Measurements from ENCODE around the gene GC. TPM values are rescaled to one million over a fixed set of nuclear protein-coding genes. Genes with fewer than 3 reads are reported as not detected.

GC gene
- total RNA-seq, 2 donors from 2014 or later = not detected

- H3K36me3 ChIP-seq = no peaks in the 10 kb centered on the region
- no peak for DNase-seq (ENCODE audit: low spot score)
- no peak for ATAC-seq (ENCODE audit: insufficient number of reproducible peaks, low FRiP score, low read depth)
Measured at GRCh38 chr4:71785959-71786358, 2.1 kb upstream of the GC start.

GRCh38 chr4:71784569-71785197 lies 804 bp upstream of the GC start:
- H3K27me3 ChIP-seq (replicated peaks; ENCODE audit: insufficient read depth) = no peaks in the 10 kb centered on the region
- H3K4me3 ChIP-seq = no peak overlapping the region
- H3K9me3 ChIP-seq = no peaks in the 10 kb centered on the region
- no peak for DNase-seq (ENCODE audit: low spot score)
- TF ChIP-seq CTCF (IDR thresholded peaks at IDR 0.05) = no peak
- H3K36me3 ChIP-seq = no peaks in the 10 kb centered on the region
- H3K27ac ChIP-seq = no peak overlapping the region
- no peaks in the 10 kb centered on the region for H3K4me1 ChIP-seq (ENCODE audit: control insufficient read depth in 1 of 2, low read depth in 2 of 2)
- ATAC-seq (ENCODE audit: insufficient number of reproducible peaks, low FRiP score, low read depth) = no peak

More at GRCh38 chr4:71785959-71786358, 2.1 kb upstream of the GC start:
- Histone ChIP-seq H3K27me3 (replicated peaks; ENCODE audit: insufficient read depth) (no peaks in the 10 kb centered on the region), H3K4me1 (ENCODE audit: control insufficient read depth in 1 of 2, low read depth in 2 of 2) (no peaks in the 10 kb centered on the region), H3K4me3 (no peak overlapping the region), H3K9me3 (no peaks in the 10 kb centered on the region), H3K27ac (no peak overlapping the region)
- TF ChIP-seq CTCF (IDR thresholded peaks at IDR 0.05) = no peak

GRCh38 chr4:71777891-71778290 lies 6.0 kb downstream of the GC start:
- Histone ChIP-seq H3K36me3 (no peaks in the 10 kb centered on the region), H3K27me3 (replicated peaks; ENCODE audit: insufficient read depth) (no peaks in the 10 kb centered on the region), H3K4me3 (no peak overlapping the region), H3K27ac (no peak overlapping the region), H3K9me3 (no peaks in the 10 kb centered on the region), H3K4me1 (ENCODE audit: control insufficient read depth in 1 of 2, low read depth in 2 of 2) (no peaks in the 10 kb centered on the region)
- ATAC-seq (ENCODE audit: insufficient number of reproducible peaks, low FRiP score, low read depth) = no peak
- no peak for DNase-seq (ENCODE audit: low spot score)
- no peak for TF ChIP-seq CTCF (IDR thresholded peaks at IDR 0.05)

GRCh38 chr4:71775449-71775848 lies 8.4 kb downstream of the GC start:
- H3K27ac ChIP-seq = no peak overlapping the region
- DNase-seq (ENCODE audit: low spot score) (no peak), ATAC-seq (ENCODE audit: insufficient number of reproducible peaks, low FRiP score, low read depth) (no peak)
- no peaks in the 10 kb centered on the region for H3K9me3 ChIP-seq
- no peaks in the 10 kb centered on the region for H3K4me1 ChIP-seq (ENCODE audit: control insufficient read depth in 1 of 2, low read depth in 2 of 2)
- no peak overlapping the region for H3K4me3 ChIP-seq
- H3K36me3 ChIP-seq = no peaks in the 10 kb centered on the region
- H3K27me3 ChIP-seq (replicated peaks; ENCODE audit: insufficient read depth) = no peaks in the 10 kb centered on the region
- TF ChIP-seq CTCF (IDR thresholded peaks at IDR 0.05) = no peak

- H3K4me3 ChIP-seq = no peak overlapping the region
- no peak overlapping the region for H3K27ac ChIP-seq
- no peak for TF ChIP-seq CTCF (IDR thresholded peaks at IDR 0.05)
- DNase-seq (ENCODE audit: low spot score) (no peak), ATAC-seq (ENCODE audit: insufficient number of reproducible peaks, low FRiP score, low read depth) (no peak)
- no peaks in the 10 kb centered on the region for H3K9me3 ChIP-seq
- H3K27me3 ChIP-seq (replicated peaks; ENCODE audit: insufficient read depth) = no peaks in the 10 kb centered on the region
- H3K36me3 ChIP-seq = no peaks in the 10 kb centered on the region
- H3K4me1 ChIP-seq (ENCODE audit: control insufficient read depth in 1 of 2, low read depth in 2 of 2) = no peaks in the 10 kb centered on the region
Measured at GRCh38 chr4:71774136-71774535, 9.7 kb downstream of the GC start.

Data from thoracic aorta (tissue), 2 donors.